DOHH2 (cell line): ENCODE data around the gene LRRC7.
"Not testable (repeated sequence)": the region's sequence is repeated elsewhere in the genome, so short reads cannot be mapped to it uniquely, and the experiment has no call there.

Source experiments
- H3F3A ChIP-seq: fragments of 200-600 bp; sonication (generic), shearing (Covaris generic); 2 replicates; pipeline ENCODE4 v1.6.0; 2016; ENCODE audit warnings: antibody characterized with exemption, mild to moderate bottlenecking; ENCODE audit not compliant: control insufficient read depth, insufficient read depth
- H3K27ac ChIP-seq: fragments of 200-600 bp; sonication (generic); 2 replicates; pipeline ENCODE4 v1.5.1; 2014; ENCODE audit warnings: low read depth, mild to moderate bottlenecking, low read length, moderate library complexity
- H3K27me3 ChIP-seq: fragments of 200-600 bp; sonication (generic); 2 replicates; pipeline ENCODE4 v1.6.1; 2014; ENCODE audit warnings: mild to moderate bottlenecking, low read length, mixed read lengths; ENCODE audit not compliant: control insufficient read depth
- H3K36me3 ChIP-seq: fragments of 200-600 bp; sonication (generic); 2 replicates; pipeline ENCODE4 v1.6.1; 2014; ENCODE audit warnings: mild to moderate bottlenecking, low read length, moderate library complexity, mixed read lengths; ENCODE audit not compliant: control insufficient read depth
- H3K4me1 ChIP-seq: fragments of 200-600 bp; sonication (generic); 2 replicates; pipeline ENCODE4 v1.6.1; 2014; ENCODE audit warnings: mild to moderate bottlenecking, low read length, mixed read lengths; ENCODE audit not compliant: control insufficient read depth
- H3K4me2 ChIP-seq: fragments of 200-600 bp; sonication (generic); 2 replicates; pipeline ENCODE4 v1.6.0; 2014; ENCODE audit warnings: mild to moderate bottlenecking, low read length, moderate library complexity
- H3K4me3 ChIP-seq: fragments of 200-600 bp; sonication (generic); 2 replicates; pipeline ENCODE4 v1.5.1; 2014; ENCODE audit warnings: mild to moderate bottlenecking, low read length, mixed read lengths
- H3K79me2 ChIP-seq: fragments of 200-600 bp; sonication (generic); 2 replicates; pipeline ENCODE4 v1.6.1; 2014; ENCODE audit warnings: mild to moderate bottlenecking, low read length, mixed read lengths; ENCODE audit not compliant: control insufficient read depth
- H3K9me2 ChIP-seq: fragments of 200-600 bp; sonication (generic); replicated peaks from 2 replicates; pipeline ENCODE4 v1.6.1; 2014; ENCODE audit warnings: mild to moderate bottlenecking, low read length, mixed read lengths; ENCODE audit not compliant: control insufficient read depth
- H3K9me3 ChIP-seq: fragments of 200-600 bp; sonication (generic); 2 replicates; pipeline ENCODE4 v1.6.1; 2014; ENCODE audit warnings: antibody characterized with exemption, low read length, mixed read lengths; ENCODE audit not compliant: control insufficient read depth, insufficient read depth
- H4K20me1 ChIP-seq: fragments of 200-600 bp; sonication (generic); 2 replicates; pipeline ENCODE4 v1.6.0; 2014; ENCODE audit warnings: low read depth, mild to moderate bottlenecking, antibody characterized with exemption, low read length, moderate library complexity; ENCODE audit not compliant: control insufficient read depth, insufficient read depth
- CTCF ChIP-seq: fragments of 200-600 bp; sonication (generic); IDR thresholded peaks from one replicate; pipeline ENCODE4 v1.5.1; 2014; ENCODE audit warnings: antibody characterized with exemption, mild to moderate bottlenecking, low read depth, low read length; ENCODE audit not compliant: poor library complexity, severe bottlenecking
- EZH2phosphoT487 ChIP-seq: fragments of 200-600 bp; sonication (generic); IDR thresholded peaks from 2 replicates; pipeline ENCODE4 v1.6.1; 2017; ENCODE audit warnings: borderline replicate concordance, mild to moderate bottlenecking, antibody characterized with exemption, low read length, moderate library complexity, mixed read lengths

LRRC7 gene

GRCh38 chr1:70044832-70045231 lies 477.1 kb downstream of the LRRC7 start:
- Histone ChIP-seq H3K4me1 (no peaks in the 10 kb centered on the region), H4K20me1 (no peaks in the 10 kb centered on the region), H3K79me2 (no peaks in the 10 kb centered on the region), H3K9me2 (no peaks in the 10 kb centered on the region), H3K4me3 (no peak overlapping the region), H3F3A (no peaks in the 10 kb centered on the region), H3K4me2 (no peak overlapping the region), H3K27ac (no peak overlapping the region), H3K9me3 (no peaks in the 10 kb centered on the region), H3K27me3 (peaks cover 5% of the 10 kb centered on the region; the same call in 1 of the 2 replicates), H3K36me3 (no peaks in the 10 kb centered on the region)
- no peak for TF ChIP-seq EZH2phosphoT487
- no peak for TF ChIP-seq CTCF

GRCh38 chr1:70045581-70045980 lies 477.9 kb downstream of the LRRC7 start:
- not testable (repeated sequence) for H3K4me1 ChIP-seq, H3K4me3 ChIP-seq, H4K20me1 ChIP-seq, H3K79me2 ChIP-seq, H3K27me3 ChIP-seq, H3K27ac ChIP-seq, H3K4me2 ChIP-seq, H3K9me2 ChIP-seq, H3K9me3 ChIP-seq, H3K36me3 ChIP-seq, H3F3A ChIP-seq

- no peaks in the 10 kb centered on the region for H3F3A ChIP-seq
- TF ChIP-seq CTCF (no peak), EZH2phosphoT487 (no peak)
- no peaks in the 10 kb centered on the region for H3K9me2 ChIP-seq
- no peak overlapping the region for H3K4me2 ChIP-seq
- H3K79me2 ChIP-seq = no peaks in the 10 kb centered on the region
- H3K4me3 ChIP-seq = no peak overlapping the region
- H3K27me3 ChIP-seq = peaks cover 5% of the 10 kb centered on the region; the same call in 1 of the 2 replicates
- H4K20me1 ChIP-seq = no peaks in the 10 kb centered on the region
- no peak overlapping the region for H3K27ac ChIP-seq
- H3K4me1 ChIP-seq = no peaks in the 10 kb centered on the region
- H3K9me3 ChIP-seq = no peaks in the 10 kb centered on the region
- no peaks in the 10 kb centered on the region for H3K36me3 ChIP-seq
Observed at GRCh38 chr1:70048336-70049094, 480.8 kb downstream of the LRRC7 start.

DNA sequence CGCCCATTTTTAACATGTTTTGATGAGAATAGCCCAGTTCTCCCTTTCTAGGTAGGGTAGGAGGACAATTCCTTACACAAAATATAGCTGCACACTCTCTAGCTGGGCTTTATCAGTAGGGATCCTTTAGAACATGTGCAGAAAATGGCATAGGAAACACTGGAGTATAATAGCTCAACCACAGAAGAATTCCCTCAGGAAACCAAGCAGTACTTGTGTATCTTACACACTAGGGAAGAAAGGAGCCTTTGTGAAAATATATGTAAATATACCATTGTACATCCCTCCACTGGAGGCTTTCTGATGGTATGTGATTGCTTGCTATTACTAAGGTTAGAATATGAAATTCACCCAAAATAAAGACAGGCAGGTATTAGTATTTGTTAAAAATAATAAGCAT lies 484.2 kb downstream of the LRRC7 start:
- no peaks in the 10 kb centered on the region for H3K9me3 ChIP-seq
- H4K20me1 ChIP-seq = no peaks in the 10 kb centered on the region
- no peak overlapping the region for H3K4me2 ChIP-seq
- no peaks in the 10 kb centered on the region for H3F3A ChIP-seq
- no peaks in the 10 kb centered on the region for H3K4me1 ChIP-seq
- H3K27me3 ChIP-seq = 0 out of 2 replicates have a peak, but pooled peaks cover 3% of the 10 kb centered on the region
- no peaks in the 10 kb centered on the region for H3K36me3 ChIP-seq
- no peak overlapping the region for H3K27ac ChIP-seq
- TF ChIP-seq EZH2phosphoT487 (no peak), CTCF (no peak)
- H3K79me2 ChIP-seq = no peaks in the 10 kb centered on the region
- no peak overlapping the region for H3K4me3 ChIP-seq
- H3K9me2 ChIP-seq = no peaks in the 10 kb centered on the region
